GM23248 (cell line): Measurements from ENCODE around the gene B3GALNT1. TPM values are rescaled to one million over a fixed set of nuclear protein-coding genes. Genes with fewer than 3 reads are reported as not detected.

Experiments used
- DNase-seq: peaks from one replicate; pipeline ENCODE4 v3.0.0-alpha.2; 2015
- H2AFZ ChIP-seq: fragments of 200-600 bp; sonication (generic); 2 replicates; pipeline ENCODE4 v1.6.1; 2016; ENCODE audit warnings: antibody characterized with exemption
- H3F3A ChIP-seq: fragments of 200-600 bp; sonication (generic); 2 replicates; pipeline ENCODE4 v1.6.1; 2016; ENCODE audit warnings: mild to moderate bottlenecking, antibody characterized with exemption, mixed run types; ENCODE audit not compliant: insufficient read depth
- H3K27ac ChIP-seq: fragments of 200-600 bp; sonication (generic); 2 replicates; pipeline ENCODE4 v1.5.1; 2016; ENCODE audit warnings: mild to moderate bottlenecking
- H3K27me3 ChIP-seq: fragments of 200-600 bp; sonication (generic); replicated peaks from 2 replicates; pipeline ENCODE4 v1.6.1; 2016; ENCODE audit warnings: mild to moderate bottlenecking; ENCODE audit not compliant: insufficient read depth
- H3K36me3 ChIP-seq: fragments of 200-600 bp; sonication (generic); 2 replicates; pipeline ENCODE4 v1.6.1; 2016; ENCODE audit warnings: low read depth, mild to moderate bottlenecking
- H3K4me1 ChIP-seq: fragments of 200-600 bp; sonication (generic); 2 replicates; pipeline ENCODE4 v1.6.1; 2016; ENCODE audit warnings: mild to moderate bottlenecking; ENCODE audit not compliant: insufficient read depth
- H3K4me2 ChIP-seq: fragments of 200-600 bp; sonication (generic); one replicate; pipeline ENCODE4 v1.6.1; 2016; ENCODE audit warnings: mild to moderate bottlenecking; ENCODE audit not compliant: unreplicated experiment
- H3K4me3 ChIP-seq: fragments of 200-600 bp; sonication (generic); 2 replicates; pipeline ENCODE4 v1.5.1; 2016; ENCODE audit warnings: mild to moderate bottlenecking
- H3K79me2 ChIP-seq: fragments of 200-600 bp; sonication (generic); 2 replicates; pipeline ENCODE4 v1.6.1; 2016; ENCODE audit warnings: mild to moderate bottlenecking; ENCODE audit not compliant: insufficient read depth
- H3K9ac ChIP-seq: fragments of 200-600 bp; sonication (generic); 2 replicates; pipeline ENCODE4 v1.6.1; 2016; ENCODE audit warnings: mild to moderate bottlenecking
- H3K9me2 ChIP-seq: fragments of 200-600 bp; sonication (generic); 2 replicates; pipeline ENCODE4 v1.6.1; 2016; ENCODE audit warnings: mixed run types, mild to moderate bottlenecking, moderate library complexity; ENCODE audit not compliant: insufficient read depth
- H3K9me3 ChIP-seq: fragments of 200-600 bp; sonication (generic); one replicate; pipeline ENCODE4 v1.6.1; 2017; ENCODE audit warnings: low read depth
- H4K20me1 ChIP-seq: fragments of 200-600 bp; sonication (generic); 2 replicates; pipeline ENCODE4 v1.6.0; 2016; ENCODE audit not compliant: insufficient read depth
- EZH2 ChIP-seq: fragments of 200-600 bp; sonication (generic); IDR thresholded peaks from 2 replicates; pipeline ENCODE4 v1.6.1; 2018; ENCODE audit warnings: antibody characterized with exemption, mild to moderate bottlenecking; ENCODE audit not compliant: insufficient read depth, poor library complexity, severe bottlenecking
- EZH2phosphoT487 ChIP-seq: fragments of 200-600 bp; sonication (generic); IDR thresholded peaks from 2 replicates; pipeline ENCODE4 v1.6.1; 2018; ENCODE audit warnings: antibody characterized with exemption, moderate library complexity, mild to moderate bottlenecking, low read depth; ENCODE audit not compliant: insufficient read depth
- WGBS, 2 experiments: methylation state at CpG; one replicate each; pipeline ENCODE4 v1.1.6; 2015 to 2017; ENCODE audit warnings: low lambda C conversion rate in 2 of 2, low coverage in 1 of 2; ENCODE audit errors: missing lambda C conversion rate in 2 of 2; 5-methylcytosine and 5-hydroxymethylcytosine counted together
- in situ Hi-C: fragments of 300-500 bp; cut with MboI; formaldehyde crosslinking; loops from 2 replicates; pipeline ENCODE4 v1.15.0; 2020
- polyA plus RNA-seq: library from polyadenylated mRNA; unstranded; fragments of >200 nt; fragmentation: Nextera tagmentation; extraction: Ambion mirVana; gene quantifications from 2 replicates; pipeline ENCODE4 v1.2.1, GENCODE V29; 2016
- total RNA-seq: library from RNA; depleted of rRNA; stranded (reverse); fragments of >200 nt; shearing (Covaris generic); gene quantifications from 2 replicates; pipeline ENCODE4 v1.2.3, GENCODE V29; 2014

The B3GALNT1 gene
- total and polyA plus RNA-seq, 2 experiments from 2014 or later = 5.9 to 8.1 TPM

DNA sequence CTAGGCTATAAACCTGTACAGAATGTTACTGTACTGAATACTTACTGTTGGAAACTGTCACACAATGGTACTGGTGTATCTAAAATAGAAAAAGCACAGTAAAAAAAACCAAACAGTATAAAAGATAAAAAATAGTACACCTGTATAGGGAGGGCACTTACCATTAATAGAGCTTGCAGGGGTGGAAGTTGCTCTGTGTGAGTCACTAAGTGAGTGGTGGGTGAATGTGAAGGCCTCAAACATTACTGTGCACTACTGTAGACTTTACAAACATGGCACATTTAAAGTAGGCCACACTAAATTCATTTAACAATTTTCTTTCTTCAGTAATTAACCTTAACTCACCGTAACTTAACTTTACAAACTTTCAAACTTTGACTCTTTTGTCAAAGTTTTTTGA is 22.0 kb downstream of the B3GALNT1 start:
- Histone ChIP-seq H3K9me2 (no peaks in the 10 kb centered on the region), H3K4me1 (no peaks in the 10 kb centered on the region), H3K9me3 (no peaks in the 10 kb centered on the region), H3K4me2 (no peak overlapping the region), H3K79me2 (no peaks in the 10 kb centered on the region), H3K27ac (no peak overlapping the region), H2AFZ (no peak overlapping the region), H4K20me1 (no peaks in the 10 kb centered on the region), H3K4me3 (no peak overlapping the region), H3K9ac (no peak overlapping the region), H3K27me3 (no peaks in the 10 kb centered on the region), H3F3A (no peaks in the 10 kb centered on the region), H3K36me3 (no peaks in the 10 kb centered on the region)
- in situ Hi-C loops = no loop called here
- WGBS, 2 experiments = 80 to 92% methylated on average over 1 of the region's 1 CpG
- TF ChIP-seq EZH2phosphoT487 (no peak), EZH2 (no peak)
- no peak for DNase-seq

DNA sequence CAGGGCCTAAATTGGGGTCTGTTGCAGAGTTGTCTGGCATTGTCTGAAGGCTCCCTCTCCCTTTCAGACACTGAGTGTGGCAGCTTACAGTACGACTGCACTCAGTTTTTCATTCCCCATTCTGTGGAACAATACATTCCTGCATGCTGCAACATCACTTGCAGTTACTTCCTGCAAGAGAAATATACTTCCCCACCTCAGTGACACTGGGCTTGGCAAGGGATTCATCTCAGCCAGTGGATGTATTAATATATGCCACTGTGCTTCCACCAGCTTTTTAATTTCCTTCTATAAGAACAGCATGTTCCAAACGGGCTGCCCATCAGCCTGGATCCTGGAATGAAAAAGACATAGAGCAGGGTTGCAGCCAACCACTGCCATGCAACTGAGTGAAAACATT is 23.1 kb downstream of the B3GALNT1 start:
- H3K27ac ChIP-seq = no peak overlapping the region
- H3K4me2 ChIP-seq = no peak overlapping the region
- H3K4me3 ChIP-seq = no peak overlapping the region
- 14 to 16% methylated on average over 2 of the region's 2 CpGs for WGBS, 2 experiments
- H3K9ac ChIP-seq = no peak overlapping the region
- no peaks in the 10 kb centered on the region for H3K9me3 ChIP-seq
- peak overlapping the region; percentile 26 for H2AFZ ChIP-seq
- no peaks in the 10 kb centered on the region for H3K36me3 ChIP-seq
- H3F3A ChIP-seq = no peaks in the 10 kb centered on the region
- no peaks in the 10 kb centered on the region for H3K4me1 ChIP-seq
- in situ Hi-C loops = no loop called here
- no peaks in the 10 kb centered on the region for H3K27me3 ChIP-seq
- no peaks in the 10 kb centered on the region for H4K20me1 ChIP-seq
- TF ChIP-seq EZH2phosphoT487 (no peak), EZH2 (no peak)
- H3K79me2 ChIP-seq = no peaks in the 10 kb centered on the region
- DNase-seq = peak; percentile 4
- no peaks in the 10 kb centered on the region for H3K9me2 ChIP-seq

DNA sequence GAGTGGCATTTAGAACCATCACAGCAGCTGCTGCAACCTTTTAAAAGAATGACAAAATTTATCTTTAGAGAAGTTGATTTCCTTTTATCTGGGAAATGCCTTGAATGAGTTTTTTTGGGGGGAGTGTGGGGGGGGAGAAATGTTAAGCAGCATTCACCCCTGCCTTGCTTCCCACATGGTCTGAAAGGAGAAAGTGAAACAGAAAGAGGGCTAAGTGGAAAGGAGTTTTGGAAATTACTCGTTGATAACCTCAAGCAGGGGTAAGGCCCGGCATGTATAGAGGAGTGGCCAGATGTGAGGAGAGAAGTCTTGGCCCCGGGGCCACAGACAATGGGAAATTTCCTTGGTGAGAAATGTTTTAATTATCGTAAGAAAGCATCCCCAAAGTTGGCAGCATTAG is 23.5 kb downstream of the B3GALNT1 start:
- H2AFZ ChIP-seq = peak overlapping the region; percentile 26
- H3F3A ChIP-seq = no peaks in the 10 kb centered on the region
- no peaks in the 10 kb centered on the region for H3K4me1 ChIP-seq
- H3K36me3 ChIP-seq = no peaks in the 10 kb centered on the region
- H3K9ac ChIP-seq = no peak overlapping the region
- in situ Hi-C loops = no loop called here
- H3K27ac ChIP-seq = no peak overlapping the region
- no peaks in the 10 kb centered on the region for H3K9me3 ChIP-seq
- H3K9me2 ChIP-seq = no peaks in the 10 kb centered on the region
- no peak overlapping the region for H3K4me2 ChIP-seq
- no peaks in the 10 kb centered on the region for H3K79me2 ChIP-seq
- 22 to 24% methylated on average over 4 of the region's 4 CpGs for WGBS, 2 experiments
- no peaks in the 10 kb centered on the region for H3K27me3 ChIP-seq
- DNase-seq = peak; percentile 5
- H4K20me1 ChIP-seq = no peaks in the 10 kb centered on the region
- TF ChIP-seq EZH2 (no peak), EZH2phosphoT487 (no peak)
- no peak overlapping the region for H3K4me3 ChIP-seq

DNA sequence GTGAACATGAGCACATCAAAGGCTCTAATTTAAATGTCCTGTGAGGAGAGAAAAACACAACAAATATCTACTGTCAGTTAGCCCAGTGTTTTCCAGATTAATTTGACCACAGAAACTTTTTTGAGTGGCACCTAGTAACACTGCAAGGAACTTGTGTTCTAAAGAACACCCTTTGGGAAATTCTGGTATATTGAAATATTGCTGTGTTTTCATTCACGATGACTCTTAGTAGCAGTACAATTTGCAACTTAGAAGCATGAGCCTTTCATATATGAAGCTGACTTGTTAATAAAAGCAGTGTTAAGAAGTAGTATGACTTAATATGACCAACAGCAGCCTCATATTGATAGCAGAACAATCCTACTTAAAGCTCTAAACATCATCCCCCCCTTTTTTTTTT is 32.0 kb downstream of the B3GALNT1 start:
- H3K9ac ChIP-seq = no peak overlapping the region
- no peak overlapping the region for H3K27ac ChIP-seq
- H3K9me3 ChIP-seq = no peaks in the 10 kb centered on the region
- DNase-seq = no peak
- H3F3A ChIP-seq = no peaks in the 10 kb centered on the region
- H3K4me2 ChIP-seq = no peak overlapping the region
- H3K79me2 ChIP-seq = no peaks in the 10 kb centered on the region
- no peak overlapping the region for H2AFZ ChIP-seq
- no peaks in the 10 kb centered on the region for H3K27me3 ChIP-seq
- no peaks in the 10 kb centered on the region for H4K20me1 ChIP-seq
- no peak overlapping the region for H3K4me3 ChIP-seq
- TF ChIP-seq EZH2 (no peak), EZH2phosphoT487 (no peak)
- H3K36me3 ChIP-seq = no peaks in the 10 kb centered on the region
- in situ Hi-C loops = no loop called here
- 89 to 97% methylated on average over 1 of the region's 1 CpG for WGBS, 2 experiments
- H3K4me1 ChIP-seq = peaks cover 16% of the 10 kb centered on the region
- no peaks in the 10 kb centered on the region for H3K9me2 ChIP-seq

DNA sequence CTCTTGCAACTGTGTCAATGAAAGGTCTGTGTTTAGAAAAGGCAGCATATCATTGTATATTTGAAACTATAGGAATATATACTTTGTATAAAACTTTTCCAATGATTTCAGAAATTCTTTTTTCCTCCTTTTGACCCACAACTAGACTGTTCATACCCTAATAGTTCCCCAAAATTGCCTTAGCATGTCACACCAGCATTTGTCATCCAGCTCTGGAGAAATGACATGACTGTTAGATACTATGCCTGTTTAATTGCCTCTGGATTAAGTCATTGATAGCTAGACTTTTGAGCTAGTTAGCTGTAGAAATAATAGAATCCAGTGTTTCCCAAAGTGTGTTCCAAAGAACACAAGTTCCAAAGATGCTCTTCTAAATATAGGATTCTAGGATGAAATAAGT is 32.4 kb downstream of the B3GALNT1 start:
- no peak overlapping the region for H3K9ac ChIP-seq
- no peak for DNase-seq
- H3K4me2 ChIP-seq = no peak overlapping the region

More for the DNA sequence above, 32.4 kb downstream of the B3GALNT1 start:
- TF ChIP-seq EZH2 (no peak), EZH2phosphoT487 (no peak)
- H3K9me3 ChIP-seq = no peaks in the 10 kb centered on the region
- H3K27ac ChIP-seq = no peak overlapping the region
- H3F3A ChIP-seq = no peaks in the 10 kb centered on the region
- no peak overlapping the region for H3K4me3 ChIP-seq
- no peaks in the 10 kb centered on the region for H3K36me3 ChIP-seq
- no peak overlapping the region for H2AFZ ChIP-seq
- no peaks in the 10 kb centered on the region for H3K9me2 ChIP-seq
- no peaks in the 10 kb centered on the region for H4K20me1 ChIP-seq
- no peaks in the 10 kb centered on the region for H3K79me2 ChIP-seq
- H3K4me1 ChIP-seq = peaks cover 16% of the 10 kb centered on the region
- no peaks in the 10 kb centered on the region for H3K27me3 ChIP-seq
- in situ Hi-C loops = no loop called here
